NCI-H526 treated with DMSO at 0.1 percent for 48 hours (cell line): Measurements from ENCODE around the gene TRIP11.

Source experiments
- DNase-seq: peaks from one replicate; lab custom pipeline; 2025; lab: John Stamatoyannopoulos, UW

TRIP11 gene

DNA sequence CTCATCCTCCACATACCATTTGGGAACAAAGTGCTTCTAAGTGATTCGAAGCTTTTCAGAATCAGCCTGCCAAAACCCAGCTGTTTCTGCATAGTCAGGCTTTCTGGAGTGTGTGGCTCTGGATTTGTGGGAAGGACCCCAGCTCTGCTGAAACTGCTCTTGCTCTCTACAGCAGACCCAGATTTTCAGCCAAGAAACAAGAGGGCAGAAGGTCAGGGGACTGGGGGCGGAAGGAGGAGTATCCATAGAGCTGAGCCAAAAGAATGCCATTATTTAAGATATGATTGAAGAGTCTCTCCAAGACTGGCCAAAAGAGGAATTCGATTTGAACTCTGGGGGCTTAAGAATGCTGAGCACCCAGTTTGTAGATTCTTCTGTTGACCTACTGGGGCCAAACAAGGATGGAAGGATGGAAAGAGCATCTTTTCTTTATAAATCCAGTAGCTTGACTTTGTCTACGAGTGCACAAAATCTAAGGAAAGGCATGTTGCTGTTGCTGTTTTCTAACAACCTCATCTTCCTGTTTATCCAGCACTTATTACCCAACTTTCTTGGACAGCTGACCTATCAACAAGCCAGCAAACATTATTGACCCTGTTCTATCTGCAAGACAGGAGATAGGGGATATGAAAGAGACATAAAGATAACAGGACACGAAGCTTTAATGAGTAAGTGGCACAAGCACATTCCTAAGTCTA is 121.5 kb downstream of the TRIP11 start:
- DNase-seq = no peak
